Ammon's horn (tissue), 1 donor: ENCODE data around the gene POLN.

ENCODE experiments used
- DNase-seq: peaks from one replicate; pipeline ENCODE4 v3.0.0-alpha.2; 2016; ENCODE audit warnings: low spot score

The POLN gene

GRCh38 chr4:2070421-2071251 lies 171.3 kb downstream of the POLN start:
- DNase-seq, result no peak

- no peak for DNase-seq
Observed at GRCh38 chr4:2069986-2070385, 171.9 kb downstream of the POLN start.

GRCh38 chr4:2069161-2069971 lies 172.6 kb downstream of the POLN start:
- no peak for DNase-seq

GRCh38 chr4:2068566-2068965 lies 173.4 kb downstream of the POLN start:
- no peak for DNase-seq

- no peak for DNase-seq
Observed at GRCh38 chr4:2068198-2068470, 173.8 kb downstream of the POLN start.

- no peak for DNase-seq
Observed at GRCh38 chr4:2067446-2068197, 174.3 kb downstream of the POLN start.

- no peak for DNase-seq
Observed at GRCh38 chr4:2066571-2067445, 175.1 kb downstream of the POLN start.

- DNase-seq, result no peak
Observed at GRCh38 chr4:2066011-2066551, 175.8 kb downstream of the POLN start.

GRCh38 chr4:2065106-2065930 lies 176.6 kb downstream of the POLN start:
- DNase-seq, result no peak

- no peak for DNase-seq
Observed at GRCh38 chr4:2064276-2064991, 177.5 kb downstream of the POLN start.

GRCh38 chr4:2063557-2064275 lies 178.2 kb downstream of the POLN start:
- no peak for DNase-seq

- DNase-seq, result no peak
Observed at GRCh38 chr4:2062808-2063524, 179.0 kb downstream of the POLN start.

GRCh38 chr4:2062168-2062807 lies 179.6 kb downstream of the POLN start:
- no peak for DNase-seq

GRCh38 chr4:2061186-2062131 lies 180.5 kb downstream of the POLN start:
- no peak for DNase-seq

- DNase-seq, result no peak
Observed at GRCh38 chr4:2060611-2061185, 181.2 kb downstream of the POLN start.
